ENCODE results near the gene GNA14. TPM values are rescaled to one million over a fixed set of nuclear protein-coding genes. Genes with fewer than 3 reads are reported as not detected.

GNA14 gene
- total RNA-seq, 4 donors from 2014 or later, result 3.9 to 12.4 (median 8.9) TPM

GRCh38 chr9:77563174-77563573 is 84.9 kb downstream of the GNA14 start:
- no peak overlapping the region for H3K4me3 ChIP-seq
- no peak for DNase-seq
- H3K36me3 ChIP-seq, result no peaks in the 10 kb centered on the region
- no peaks in the 10 kb centered on the region for H3K9me3 ChIP-seq
- no peak overlapping the region for H3K27ac ChIP-seq
- TF ChIP-seq, protein P1, sequence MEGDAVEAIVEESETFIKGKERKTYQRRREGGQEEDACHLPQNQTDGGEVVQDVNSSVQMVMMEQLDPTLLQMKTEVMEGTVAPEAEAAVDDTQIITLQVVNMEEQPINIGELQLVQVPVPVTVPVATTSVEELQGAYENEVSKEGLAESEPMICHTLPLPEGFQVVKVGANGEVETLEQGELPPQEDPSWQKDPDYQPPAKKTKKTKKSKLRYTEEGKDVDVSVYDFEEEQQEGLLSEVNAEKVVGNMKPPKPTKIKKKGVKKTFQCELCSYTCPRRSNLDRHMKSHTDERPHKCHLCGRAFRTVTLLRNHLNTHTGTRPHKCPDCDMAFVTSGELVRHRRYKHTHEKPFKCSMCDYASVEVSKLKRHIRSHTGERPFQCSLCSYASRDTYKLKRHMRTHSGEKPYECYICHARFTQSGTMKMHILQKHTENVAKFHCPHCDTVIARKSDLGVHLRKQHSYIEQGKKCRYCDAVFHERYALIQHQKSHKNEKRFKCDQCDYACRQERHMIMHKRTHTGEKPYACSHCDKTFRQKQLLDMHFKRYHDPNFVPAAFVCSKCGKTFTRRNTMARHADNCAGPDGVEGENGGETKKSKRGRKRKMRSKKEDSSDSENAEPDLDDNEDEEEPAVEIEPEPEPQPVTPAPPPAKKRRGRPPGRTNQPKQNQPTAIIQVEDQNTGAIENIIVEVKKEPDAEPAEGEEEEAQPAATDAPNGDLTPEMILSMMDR (IDR thresholded peaks at IDR 0.05), result no peak
- TF ChIP-seq POLR2A (IDR thresholded peaks at IDR 0.05), result no peak
- H3K4me1 ChIP-seq, result no peaks in the 10 kb centered on the region
- no peaks in the 10 kb centered on the region for H3K27me3 ChIP-seq

- no peaks in the 10 kb centered on the region for H3K4me1 ChIP-seq
- TF ChIP-seq, protein P1 (IDR thresholded peaks at IDR 0.05), result no peak
- TF ChIP-seq POLR2A (IDR thresholded peaks at IDR 0.05), result no peak
- H3K27me3 ChIP-seq, result no peaks in the 10 kb centered on the region
- H3K4me3 ChIP-seq, result no peak overlapping the region
- H3K36me3 ChIP-seq, result no peaks in the 10 kb centered on the region
- H3K9me3 ChIP-seq, result no peaks in the 10 kb centered on the region
- no peak overlapping the region for H3K27ac ChIP-seq
- no peak for DNase-seq
Measured at GRCh38 chr9:77562019-77562748, 85.9 kb downstream of the GNA14 start.

GRCh38 chr9:77561331-77562018 is 86.6 kb downstream of the GNA14 start:
- no peak overlapping the region for H3K4me3 ChIP-seq

DNA sequence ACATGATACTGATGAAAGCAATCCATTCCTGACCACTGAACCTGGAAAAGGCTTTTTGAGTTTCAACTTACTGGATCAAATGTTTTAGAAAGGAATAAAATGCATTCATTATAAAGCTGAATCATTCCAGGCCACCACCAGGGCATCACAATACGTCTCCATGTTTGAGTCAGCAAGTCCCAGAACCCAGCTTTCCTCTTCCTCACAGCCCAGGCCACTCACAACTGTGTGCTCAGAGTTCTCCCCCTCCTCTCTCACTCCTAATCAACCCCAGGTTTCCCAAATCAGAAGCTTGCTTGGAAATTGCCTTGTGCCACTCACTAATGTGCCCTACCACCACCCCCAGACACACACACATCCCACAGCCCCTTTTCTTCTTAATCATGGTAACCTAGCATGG is 91.7 kb downstream of the GNA14 start:
- H3K9me3 ChIP-seq, result no peaks in the 10 kb centered on the region
- no peak for TF ChIP-seq POLR2A (IDR thresholded peaks at IDR 0.05)
- TF ChIP-seq, protein P1 (IDR thresholded peaks at IDR 0.05), result no peak
- H3K36me3 ChIP-seq, result no peaks in the 10 kb centered on the region
- no peaks in the 10 kb centered on the region for H3K27me3 ChIP-seq
- no peak for DNase-seq
- H3K4me1 ChIP-seq, result peaks cover 0 to 5% (median 0%) of the 10 kb centered on the region in 4 donors
- H3K27ac ChIP-seq, result no peak overlapping the region
- no peak overlapping the region for H3K4me3 ChIP-seq

More at GRCh38 chr9:77561331-77562018, 86.6 kb downstream of the GNA14 start:
- H3K36me3 ChIP-seq, result no peaks in the 10 kb centered on the region
- no peaks in the 10 kb centered on the region for H3K9me3 ChIP-seq
- no peak for DNase-seq
- H3K27ac ChIP-seq, result no peak overlapping the region
- no peaks in the 10 kb centered on the region for H3K27me3 ChIP-seq
- no peaks in the 10 kb centered on the region for H3K4me1 ChIP-seq
- TF ChIP-seq POLR2A (IDR thresholded peaks at IDR 0.05), result no peak
- TF ChIP-seq, protein P1 (IDR thresholded peaks at IDR 0.05), result no peak

DNA sequence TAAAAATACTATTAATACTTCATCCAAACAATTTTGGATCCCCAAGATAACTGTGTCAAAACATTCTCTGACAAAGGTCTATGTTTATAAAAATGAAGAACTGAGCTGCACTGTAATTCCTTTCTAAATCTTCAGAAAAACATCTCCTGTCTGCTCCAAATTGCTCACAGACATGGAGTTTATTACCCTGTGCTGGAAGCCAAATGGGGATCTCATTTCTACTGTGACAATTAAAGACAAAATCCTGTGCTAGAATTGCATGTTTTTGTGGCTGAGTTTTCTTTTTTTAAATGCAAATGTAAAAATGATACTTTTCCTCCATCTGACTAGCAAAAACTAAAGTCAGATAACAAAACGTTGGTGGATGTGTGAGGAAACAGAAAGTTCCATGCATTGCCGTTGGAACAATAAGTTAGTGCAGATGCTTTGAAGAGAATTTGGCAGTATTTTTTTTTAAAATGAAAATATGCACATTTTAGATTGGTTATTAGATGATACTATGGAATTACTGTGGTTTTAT is 93.5 kb downstream of the GNA14 start:
- Histone ChIP-seq H3K4me3 (no peak overlapping the region), H3K36me3 (no peaks in the 10 kb centered on the region), H3K9me3 (no peaks in the 10 kb centered on the region), H3K27me3 (no peaks in the 10 kb centered on the region), H3K4me1 (peaks cover 0 to 5% (median 0%) of the 10 kb centered on the region in 4 donors), H3K27ac (no peak overlapping the region)
- no peak for TF ChIP-seq POLR2A (IDR thresholded peaks at IDR 0.05)
- TF ChIP-seq, protein P1 (IDR thresholded peaks at IDR 0.05), result no peak
- no peak for DNase-seq

Data from Peyer's patch (tissue), 4 donors.